ENCODE results near the gene BMF.

DNA sequence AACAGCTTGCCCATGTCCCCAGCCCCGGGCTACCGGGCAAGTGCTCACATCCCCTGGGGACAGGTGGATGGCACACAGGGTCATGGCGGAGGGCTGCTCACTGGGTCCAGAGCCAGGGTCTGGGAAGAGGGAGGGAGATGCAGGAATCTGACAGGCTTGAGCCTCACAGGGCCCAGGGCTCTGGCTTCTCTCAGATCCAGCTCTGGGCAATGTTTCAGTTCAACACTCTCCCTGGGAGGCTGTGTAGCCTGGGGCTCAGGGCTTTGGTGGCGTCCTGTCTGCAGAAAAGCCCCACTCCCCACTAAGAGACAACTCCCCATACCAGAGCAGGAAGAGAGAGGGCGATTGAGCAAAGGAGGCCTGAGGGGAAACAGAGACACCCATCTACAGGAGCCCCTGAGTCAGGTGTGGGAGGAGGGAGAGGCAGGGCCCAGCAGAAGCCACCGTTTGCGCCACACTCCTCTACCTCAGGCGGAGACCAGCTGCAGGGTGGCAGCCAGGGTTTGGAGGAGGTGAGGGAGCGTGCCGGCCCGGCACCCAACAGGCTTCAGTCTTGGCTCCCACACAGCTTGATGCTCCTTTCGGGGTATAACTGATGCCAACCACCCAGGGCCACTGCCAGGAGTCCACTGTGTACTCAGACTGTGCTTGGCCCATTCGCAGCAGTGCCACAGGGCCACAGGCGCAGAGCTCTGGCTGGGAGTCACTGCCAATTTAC is 52.9 kb downstream of the BMF start:
- TF ChIP-seq, protein P1, sequence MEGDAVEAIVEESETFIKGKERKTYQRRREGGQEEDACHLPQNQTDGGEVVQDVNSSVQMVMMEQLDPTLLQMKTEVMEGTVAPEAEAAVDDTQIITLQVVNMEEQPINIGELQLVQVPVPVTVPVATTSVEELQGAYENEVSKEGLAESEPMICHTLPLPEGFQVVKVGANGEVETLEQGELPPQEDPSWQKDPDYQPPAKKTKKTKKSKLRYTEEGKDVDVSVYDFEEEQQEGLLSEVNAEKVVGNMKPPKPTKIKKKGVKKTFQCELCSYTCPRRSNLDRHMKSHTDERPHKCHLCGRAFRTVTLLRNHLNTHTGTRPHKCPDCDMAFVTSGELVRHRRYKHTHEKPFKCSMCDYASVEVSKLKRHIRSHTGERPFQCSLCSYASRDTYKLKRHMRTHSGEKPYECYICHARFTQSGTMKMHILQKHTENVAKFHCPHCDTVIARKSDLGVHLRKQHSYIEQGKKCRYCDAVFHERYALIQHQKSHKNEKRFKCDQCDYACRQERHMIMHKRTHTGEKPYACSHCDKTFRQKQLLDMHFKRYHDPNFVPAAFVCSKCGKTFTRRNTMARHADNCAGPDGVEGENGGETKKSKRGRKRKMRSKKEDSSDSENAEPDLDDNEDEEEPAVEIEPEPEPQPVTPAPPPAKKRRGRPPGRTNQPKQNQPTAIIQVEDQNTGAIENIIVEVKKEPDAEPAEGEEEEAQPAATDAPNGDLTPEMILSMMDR (conservative IDR thresholded peaks at IDR 0.05; ENCODE audit: low read depth, low read length) = no peak
- TF ChIP-seq SMC3 (IDR thresholded peaks at IDR 0.05; ENCODE audit: low read depth, low read length) (no peak), NFE2L2 (IDR thresholded peaks at IDR 0.05; ENCODE audit: low read depth, low read length) (no peak), RAD21 (IDR thresholded peaks at IDR 0.05; ENCODE audit: low read length) (no peak), MAFK (IDR thresholded peaks at IDR 0.05; ENCODE audit: low read depth, low read length) (no peak), CEBPB (IDR thresholded peaks at IDR 0.05; ENCODE audit: low read depth, low read length) (no peak), POLR2A (IDR thresholded peaks at IDR 0.05; ENCODE audit: low read depth, low read length) (no peak), MXI1 (IDR thresholded peaks at IDR 0.05; ENCODE audit: borderline replicate concordance, low read depth, low read length) (no peak), RCOR1 (IDR thresholded peaks at IDR 0.05; ENCODE audit: insufficient replicate concordance, low read length) (no peak)
